GM20000 (cell line): Measurements from ENCODE around the gene LYSMD2.
A peak's percentile ranks its signal among the peaks of the same experiment; 100 is the strongest.

Experiments used
- DNase-seq: peaks from one replicate; pipeline ENCODE4 v3.0.0; 2012; ENCODE audit warnings: low spot score
- CTCF ChIP-seq: IDR thresholded peaks from 2 replicates; pipeline ENCODE4 v1.5.1; 2012; ENCODE audit warnings: mild to moderate bottlenecking, control low read depth; ENCODE audit errors: extremely low read depth, missing control alignments

Gene LYSMD2

GRCh38 chr15:51681303-51681963, 56.0 kb downstream of the LYSMD2 start, which contains the start of gene SCG3:
Gene SCG3 (plus strand): TSS chr15:51681503. CDS start chr15:51681756, 253 bp downstream.
- no peak for TF ChIP-seq CTCF
- DNase-seq = peak; percentile 48

- no peak for DNase-seq
- no peak for TF ChIP-seq CTCF
Observed at GRCh38 chr15:51680321-51680720, 57.1 kb downstream of the LYSMD2 start.

GRCh38 chr15:51678096-51678495, 59.4 kb downstream of the LYSMD2 start:
- DNase-seq = no peak
- TF ChIP-seq CTCF = no peak

- no peak for TF ChIP-seq CTCF
- DNase-seq = no peak
Observed at GRCh38 chr15:51677452-51677851, 60.0 kb downstream of the LYSMD2 start.

- no peak for TF ChIP-seq CTCF
- no peak for DNase-seq
Observed at GRCh38 chr15:51677021-51677420, 60.4 kb downstream of the LYSMD2 start.

- DNase-seq = no peak
- TF ChIP-seq CTCF = no peak
Observed at GRCh38 chr15:51675234-51675633, 62.2 kb downstream of the LYSMD2 start.
